Esophagus muscularis mucosa (tissue), 4 donors: ENCODE measurements around the gene TOMM70.

ENCODE experiments used
- CTCF ChIP-seq, 3 experiments: fragments of 200-600 bp in 2 of 3; fragments of 450-650 bp in 1 of 3; sonication (generic) in 2 of 3; IDR thresholded peaks; one replicate each; pipeline ENCODE4 v1.5.1; 2017 to 2019; ENCODE audit warnings: antibody characterized with exemption in 3 of 3, mild to moderate bottlenecking in 2 of 3, moderate library complexity in 1 of 3
- EP300 ChIP-seq: sonication (generic); formaldehyde crosslinking; IDR thresholded peaks from one replicate; pipeline ENCODE4 v1.6.1; 2017; ENCODE audit warnings: antibody characterized with exemption
- POLR2A ChIP-seq: fragments of 450-650 bp; IDR thresholded peaks from one replicate; pipeline ENCODE4 v1.6.1; 2017; ENCODE audit warnings: antibody characterized with exemption, moderate library complexity, mild to moderate bottlenecking, low read depth
- POLR2AphosphoS5 ChIP-seq, 2 donors: sonication (generic); formaldehyde crosslinking; IDR thresholded peaks; one replicate each; pipeline ENCODE4 v1.6.1; 2017; ENCODE audit warnings: antibody characterized with exemption in 2 of 2

- TF ChIP-seq EP300 (no peak), POLR2A (no peak), CTCF (IDR thresholded peaks at IDR 0.05) (no peak), POLR2AphosphoS5 (IDR thresholded peaks at IDR 0.05) (no peak)
These were observed 37.1 kb upstream of the TOMM70 start for GRCh38 chr3:100437721-100438622.
